ENCODE measurements around the gene USHBP1.

DNA sequence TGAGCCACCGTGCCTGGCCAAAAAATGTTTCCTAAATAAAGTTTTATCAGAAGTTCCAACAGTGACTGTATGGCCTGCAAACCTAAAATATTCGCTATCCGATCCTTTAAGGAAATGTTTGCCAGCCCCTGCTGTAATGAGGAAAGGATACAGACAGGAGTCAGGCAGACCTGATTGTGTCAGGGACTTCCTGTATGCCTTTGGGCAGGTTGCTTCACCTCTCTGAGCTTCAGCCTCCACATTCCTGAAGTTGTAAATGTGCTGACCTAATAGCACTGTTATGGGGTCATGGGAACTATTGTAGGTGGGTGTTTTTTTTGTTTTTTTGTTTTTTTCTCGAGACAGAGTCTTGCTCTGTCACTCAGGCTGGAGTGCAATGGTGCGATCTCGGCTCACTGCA, 32.4 kb upstream of the USHBP1 start:
- TF ChIP-seq POLR2A (IDR thresholded peaks at IDR 0.05) = no peak
- TF ChIP-seq, protein P1, sequence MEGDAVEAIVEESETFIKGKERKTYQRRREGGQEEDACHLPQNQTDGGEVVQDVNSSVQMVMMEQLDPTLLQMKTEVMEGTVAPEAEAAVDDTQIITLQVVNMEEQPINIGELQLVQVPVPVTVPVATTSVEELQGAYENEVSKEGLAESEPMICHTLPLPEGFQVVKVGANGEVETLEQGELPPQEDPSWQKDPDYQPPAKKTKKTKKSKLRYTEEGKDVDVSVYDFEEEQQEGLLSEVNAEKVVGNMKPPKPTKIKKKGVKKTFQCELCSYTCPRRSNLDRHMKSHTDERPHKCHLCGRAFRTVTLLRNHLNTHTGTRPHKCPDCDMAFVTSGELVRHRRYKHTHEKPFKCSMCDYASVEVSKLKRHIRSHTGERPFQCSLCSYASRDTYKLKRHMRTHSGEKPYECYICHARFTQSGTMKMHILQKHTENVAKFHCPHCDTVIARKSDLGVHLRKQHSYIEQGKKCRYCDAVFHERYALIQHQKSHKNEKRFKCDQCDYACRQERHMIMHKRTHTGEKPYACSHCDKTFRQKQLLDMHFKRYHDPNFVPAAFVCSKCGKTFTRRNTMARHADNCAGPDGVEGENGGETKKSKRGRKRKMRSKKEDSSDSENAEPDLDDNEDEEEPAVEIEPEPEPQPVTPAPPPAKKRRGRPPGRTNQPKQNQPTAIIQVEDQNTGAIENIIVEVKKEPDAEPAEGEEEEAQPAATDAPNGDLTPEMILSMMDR (IDR thresholded peaks at IDR 0.05) = no peak

All from right lobe of liver (tissue), 4 donors.